KMS-11 (cell line): ENCODE measurements around the gene GNAO1.

Source experiments
- H2AFZ ChIP-seq: fragments of 200-600 bp; sonication (generic); 2 replicates; pipeline ENCODE4 v1.6.1; 2016; ENCODE audit warnings: antibody characterized with exemption, mixed run types, low read depth
- H3K27ac ChIP-seq: fragments of 200-600 bp; sonication (generic); 2 replicates; pipeline ENCODE4 v1.6.1; 2016; ENCODE audit warnings: mild to moderate bottlenecking, mixed run types
- H3K27me3 ChIP-seq: fragments of 200-600 bp; sonication (generic); 2 replicates; pipeline ENCODE4 v1.6.1; 2017; ENCODE audit warnings: mild to moderate bottlenecking, low read depth, mixed run types, moderate library complexity; ENCODE audit not compliant: insufficient read depth
- H3K36me3 ChIP-seq: fragments of 200-600 bp; sonication (generic); 2 replicates; pipeline ENCODE4 v1.6.1; 2017; ENCODE audit warnings: mild to moderate bottlenecking, mixed run types; ENCODE audit not compliant: insufficient read depth
- H3K4me1 ChIP-seq: fragments of 200-600 bp; sonication (generic); 2 replicates; pipeline ENCODE4 v1.6.1; 2016; ENCODE audit warnings: mild to moderate bottlenecking, low read depth, mixed run types; ENCODE audit not compliant: poor library complexity, severe bottlenecking
- H3K4me2 ChIP-seq: fragments of 200-600 bp; sonication (generic); 2 replicates; pipeline ENCODE4 v1.7.0; 2016; ENCODE audit warnings: mild to moderate bottlenecking, mixed run types
- H3K4me3 ChIP-seq: fragments of 200-600 bp; sonication (generic); IDR thresholded peaks from 2 replicates; pipeline ENCODE4 v1.6.1; 2017; ENCODE audit warnings: low read depth, low read length, mixed read lengths; ENCODE audit not compliant: insufficient read depth
- H3K79me2 ChIP-seq: fragments of 200-600 bp; sonication (generic); 2 replicates; pipeline ENCODE4 v1.6.1; 2016; ENCODE audit warnings: low read depth, mixed run types; ENCODE audit not compliant: insufficient read depth
- H3K9ac ChIP-seq: fragments of 200-600 bp; sonication (generic); 2 replicates; pipeline ENCODE4 v1.6.1; 2016; ENCODE audit warnings: mild to moderate bottlenecking, mixed run types
- H4K20me1 ChIP-seq: fragments of 200-600 bp; sonication (generic); 2 replicates; pipeline ENCODE4 v1.6.1; 2016; ENCODE audit warnings: mild to moderate bottlenecking, mixed run types; ENCODE audit not compliant: insufficient read depth
- TF ChIP-seq, protein P1 (sequence below): fragments of 200-600 bp; sonication (generic); conservative IDR thresholded peaks from 2 replicates; pipeline ENCODE4 v1.6.1; 2017; ENCODE audit warnings: low read depth, mild to moderate bottlenecking, antibody characterized with exemption, low read length, moderate library complexity, mixed read lengths

GNAO1 gene

DNA sequence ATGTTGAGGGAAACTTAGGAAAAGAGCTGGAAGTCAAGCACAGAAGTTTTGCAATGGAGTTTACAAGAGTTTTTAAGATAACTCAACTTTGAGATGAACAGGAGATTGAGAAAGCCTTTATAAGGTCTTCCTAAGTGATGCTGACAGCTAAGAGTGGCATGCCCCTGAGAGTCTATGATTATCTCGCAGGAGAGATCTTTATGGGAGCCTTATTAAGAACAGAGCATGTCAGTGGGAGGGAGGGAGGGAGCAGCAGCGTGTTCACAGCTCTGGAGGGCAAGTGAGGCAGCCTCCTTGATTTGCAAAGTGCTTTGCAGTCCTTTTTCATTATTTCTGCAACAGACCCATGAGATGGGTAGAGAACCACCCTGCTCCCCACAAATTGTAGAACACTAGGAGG, 30.7 kb downstream of the GNAO1 start:
- H2AFZ ChIP-seq: no peak overlapping the region
- no peaks in the 10 kb centered on the region for H3K27me3 ChIP-seq
- H3K79me2 ChIP-seq: no peaks in the 10 kb centered on the region
- H3K4me2 ChIP-seq: no peak overlapping the region
- H3K27ac ChIP-seq: no peak overlapping the region
- H3K9ac ChIP-seq: no peak overlapping the region
- TF ChIP-seq, protein P1, sequence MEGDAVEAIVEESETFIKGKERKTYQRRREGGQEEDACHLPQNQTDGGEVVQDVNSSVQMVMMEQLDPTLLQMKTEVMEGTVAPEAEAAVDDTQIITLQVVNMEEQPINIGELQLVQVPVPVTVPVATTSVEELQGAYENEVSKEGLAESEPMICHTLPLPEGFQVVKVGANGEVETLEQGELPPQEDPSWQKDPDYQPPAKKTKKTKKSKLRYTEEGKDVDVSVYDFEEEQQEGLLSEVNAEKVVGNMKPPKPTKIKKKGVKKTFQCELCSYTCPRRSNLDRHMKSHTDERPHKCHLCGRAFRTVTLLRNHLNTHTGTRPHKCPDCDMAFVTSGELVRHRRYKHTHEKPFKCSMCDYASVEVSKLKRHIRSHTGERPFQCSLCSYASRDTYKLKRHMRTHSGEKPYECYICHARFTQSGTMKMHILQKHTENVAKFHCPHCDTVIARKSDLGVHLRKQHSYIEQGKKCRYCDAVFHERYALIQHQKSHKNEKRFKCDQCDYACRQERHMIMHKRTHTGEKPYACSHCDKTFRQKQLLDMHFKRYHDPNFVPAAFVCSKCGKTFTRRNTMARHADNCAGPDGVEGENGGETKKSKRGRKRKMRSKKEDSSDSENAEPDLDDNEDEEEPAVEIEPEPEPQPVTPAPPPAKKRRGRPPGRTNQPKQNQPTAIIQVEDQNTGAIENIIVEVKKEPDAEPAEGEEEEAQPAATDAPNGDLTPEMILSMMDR: no peak
- H4K20me1 ChIP-seq: no peaks in the 10 kb centered on the region
- H3K4me1 ChIP-seq: no peaks in the 10 kb centered on the region
- H3K4me3 ChIP-seq: no peak overlapping the region
- no peaks in the 10 kb centered on the region for H3K36me3 ChIP-seq

DNA sequence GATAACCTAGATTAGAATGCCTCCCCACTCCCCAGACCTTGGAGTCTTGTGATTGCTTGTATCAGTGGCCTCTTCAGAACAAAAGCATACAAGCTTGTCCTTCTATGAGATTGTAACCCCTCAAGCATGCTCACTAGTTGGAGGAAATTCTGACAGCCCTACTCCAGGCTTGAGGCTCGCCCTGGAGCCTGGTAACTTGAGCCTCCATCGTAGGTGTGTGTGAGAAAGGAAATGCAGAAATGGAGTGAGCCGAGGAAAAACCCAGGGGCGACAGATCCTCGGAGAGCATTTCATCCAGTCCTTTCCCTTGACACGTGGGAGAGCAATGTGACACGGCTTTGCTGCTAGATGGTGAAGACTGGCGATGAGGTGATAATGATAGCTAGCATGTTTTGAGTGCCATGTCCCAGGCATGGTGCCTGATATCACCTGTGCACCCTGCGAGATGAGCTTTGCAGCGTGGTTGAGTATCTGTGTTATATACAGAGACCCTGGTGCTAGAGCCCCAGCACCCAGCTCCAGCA, 31.2 kb downstream of the GNAO1 start:
- Histone ChIP-seq H2AFZ (no peak overlapping the region), H3K27ac (no peak overlapping the region), H3K79me2 (no peaks in the 10 kb centered on the region), H4K20me1 (no peaks in the 10 kb centered on the region), H3K9ac (no peak overlapping the region), H3K4me3 (no peak overlapping the region), H3K27me3 (no peaks in the 10 kb centered on the region), H3K36me3 (no peaks in the 10 kb centered on the region), H3K4me2 (no peak overlapping the region), H3K4me1 (no peaks in the 10 kb centered on the region)
- TF ChIP-seq, protein P1: no peak

DNA sequence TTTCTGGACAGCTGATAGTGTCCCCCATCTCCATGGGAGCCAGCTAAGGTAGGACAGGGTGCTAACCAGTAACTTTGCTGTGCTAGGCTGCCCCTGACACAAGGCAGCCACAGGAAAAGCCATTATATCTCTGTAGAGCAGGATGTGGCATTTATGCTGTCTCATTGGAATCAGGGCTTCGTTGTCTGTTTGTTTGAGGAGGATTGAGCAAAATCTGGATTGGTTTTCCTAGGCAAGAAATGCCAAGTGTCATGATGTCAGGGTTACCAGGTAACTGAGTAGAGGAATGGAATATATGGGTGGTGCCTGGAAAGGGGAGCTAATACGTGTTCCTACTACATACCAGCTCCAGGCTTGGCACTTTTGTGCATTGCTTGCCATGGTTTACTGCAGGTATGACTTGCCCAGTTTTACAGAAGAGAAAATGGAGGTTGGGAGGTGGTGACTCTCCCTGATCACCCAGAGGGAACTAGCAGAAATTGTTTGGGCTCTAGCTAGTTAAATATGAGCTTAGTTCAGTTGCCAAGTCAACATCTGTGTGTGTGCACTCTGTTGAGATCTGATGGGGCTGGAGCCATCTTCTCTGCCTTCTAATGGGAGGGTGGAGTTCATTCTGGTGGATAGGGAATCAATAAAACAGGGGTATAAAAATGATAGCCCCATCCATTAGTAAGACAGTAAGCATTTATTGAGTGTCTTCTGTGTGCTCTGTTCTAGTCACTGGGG, 33.9 kb downstream of the GNAO1 start:
- no peaks in the 10 kb centered on the region for H3K4me1 ChIP-seq
- H3K27ac ChIP-seq: no peak overlapping the region
- TF ChIP-seq, protein P1: no peak
- no peak overlapping the region for H3K9ac ChIP-seq
- no peaks in the 10 kb centered on the region for H3K79me2 ChIP-seq
- no peak overlapping the region for H2AFZ ChIP-seq
- H3K36me3 ChIP-seq: no peaks in the 10 kb centered on the region
- no peak overlapping the region for H3K4me3 ChIP-seq
- no peaks in the 10 kb centered on the region for H4K20me1 ChIP-seq
- no peaks in the 10 kb centered on the region for H3K27me3 ChIP-seq
- no peak overlapping the region for H3K4me2 ChIP-seq

DNA sequence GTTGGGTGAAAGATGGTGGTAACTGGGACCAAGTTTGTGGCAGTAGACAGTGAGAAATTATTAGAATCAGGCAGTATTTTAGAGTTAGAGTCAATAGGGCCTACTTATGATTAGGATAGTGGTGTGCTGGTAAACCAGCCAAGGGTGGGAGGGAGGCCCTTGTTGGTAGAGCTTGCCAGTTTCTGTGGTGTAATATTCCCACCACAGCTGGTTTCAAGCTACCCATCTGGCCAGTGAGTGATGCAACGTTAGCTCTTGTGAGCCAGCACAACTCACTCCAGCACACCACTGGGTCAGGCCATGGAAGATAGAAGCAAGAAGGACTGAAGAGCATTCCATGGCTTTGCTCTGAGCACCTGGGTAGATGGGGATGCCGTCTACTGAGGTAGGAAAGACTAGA, 34.9 kb downstream of the GNAO1 start:
- Histone ChIP-seq H3K36me3 (no peaks in the 10 kb centered on the region), H3K9ac (no peak overlapping the region), H3K4me1 (no peaks in the 10 kb centered on the region), H3K79me2 (no peaks in the 10 kb centered on the region), H3K4me2 (no peak overlapping the region), H3K27ac (no peak overlapping the region), H3K4me3 (no peak overlapping the region), H2AFZ (no peak overlapping the region), H4K20me1 (no peaks in the 10 kb centered on the region), H3K27me3 (no peaks in the 10 kb centered on the region)
- TF ChIP-seq, protein P1: no peak
